GM19463 (cell line): ENCODE measurements around the gene PPP4R4.

Experiments used
- ATAC-seq: cut with Tn5 transposase; IDR thresholded peaks from one replicate; pipeline ENCODE4 v1.9.1; 2021; ENCODE audit warnings: mild to moderate bottlenecking, moderate library complexity; ENCODE audit not compliant: unreplicated experiment

The PPP4R4 gene

DNA sequence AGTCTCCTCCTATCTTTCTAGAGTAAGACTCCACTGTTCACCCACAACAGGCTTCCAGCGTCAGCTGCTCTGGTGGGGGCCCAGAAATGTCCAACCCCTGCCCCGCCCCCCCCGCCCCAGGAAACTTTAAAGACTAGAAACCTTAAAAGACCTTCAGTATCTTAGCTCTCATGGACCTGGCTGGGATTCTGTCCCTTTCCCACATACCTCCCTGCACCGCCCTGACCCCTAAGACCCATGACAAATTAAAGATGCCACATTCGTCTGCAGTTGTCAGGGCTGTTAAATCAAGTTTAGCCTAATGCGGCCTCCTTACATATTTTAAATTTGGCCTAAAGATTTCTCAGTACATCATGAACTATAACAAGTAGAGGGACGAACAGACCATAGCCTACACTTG lies 129.0 kb downstream of the PPP4R4 start:
- no peak for ATAC-seq

- ATAC-seq = no peak
These were observed 130.1 kb downstream of the PPP4R4 start for GRCh38 chr14:94304243-94304642.

DNA sequence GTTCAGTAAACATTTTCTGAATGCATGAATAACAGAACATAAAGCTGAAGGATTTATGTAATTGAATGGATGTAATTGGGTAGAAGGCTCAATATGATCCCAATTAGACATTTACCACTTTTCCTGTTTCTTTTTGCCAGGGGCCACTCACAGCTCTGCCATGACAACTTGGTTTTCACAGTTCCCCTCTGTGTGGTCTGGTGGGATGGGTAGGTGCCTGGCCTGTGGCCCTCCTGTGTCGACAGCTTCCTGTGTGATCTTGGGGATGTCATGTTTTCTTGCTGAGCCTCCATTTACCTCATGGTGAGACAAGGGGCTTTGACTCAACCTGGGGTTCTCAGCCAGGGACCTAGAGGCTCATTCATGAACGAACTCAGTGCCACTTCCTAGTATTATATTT lies 131.5 kb downstream of the PPP4R4 start:
- ATAC-seq = no peak

DNA sequence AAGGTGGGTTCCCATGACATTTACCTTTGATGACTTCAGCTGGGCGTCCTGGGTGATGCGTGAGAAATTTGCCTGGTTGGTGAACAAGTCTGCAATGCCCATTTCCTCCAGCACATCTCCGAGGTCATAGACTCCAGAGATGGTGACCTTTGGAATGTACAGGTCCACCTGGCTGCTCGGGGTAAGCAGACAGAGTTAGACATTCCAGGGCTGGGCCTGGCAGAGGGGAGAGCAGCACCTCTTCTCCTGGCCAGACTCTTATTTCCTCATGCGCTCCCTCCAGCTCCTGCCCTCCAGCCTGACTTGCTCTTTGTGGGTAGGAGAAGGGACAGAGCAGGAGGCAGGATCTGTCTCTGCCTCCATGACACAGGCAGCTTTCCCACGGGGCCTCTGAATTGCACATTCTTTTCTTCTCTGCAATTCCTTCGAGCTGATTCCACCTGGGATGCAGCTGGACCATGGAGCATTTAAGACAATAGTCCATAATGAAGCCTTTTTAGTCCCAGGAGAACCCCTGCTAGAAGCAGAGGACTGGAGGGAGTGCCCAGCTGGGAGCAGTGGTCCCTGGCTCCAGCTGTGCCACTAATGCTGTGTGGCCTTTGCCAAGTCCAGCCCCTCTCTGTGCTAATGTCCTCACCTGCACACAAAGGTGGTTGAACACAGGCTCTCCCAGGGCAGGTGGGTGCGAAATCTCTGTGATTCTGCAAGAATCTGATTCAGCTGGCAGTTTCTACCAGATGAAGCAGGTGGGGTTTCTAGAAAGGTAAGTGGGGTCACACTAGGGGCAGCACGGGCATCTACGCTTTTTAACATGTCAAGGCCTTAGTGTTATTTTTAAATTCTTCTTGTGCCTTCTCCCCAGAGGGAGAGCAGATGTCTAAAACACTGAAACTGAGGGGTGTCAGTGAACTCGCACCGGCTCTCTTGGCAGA lies 132.2 kb downstream of the PPP4R4 start:
- no peak for ATAC-seq

- no peak for ATAC-seq
These were observed 133.4 kb downstream of the PPP4R4 start for GRCh38 chr14:94307410-94307992.

GRCh38 chr14:94309721-94310120 lies 135.6 kb downstream of the PPP4R4 start:
- ATAC-seq = no peak

- no peak for ATAC-seq
These were observed 136.1 kb downstream of the PPP4R4 start for GRCh38 chr14:94310248-94310647.

GRCh38 chr14:94312481-94313246 lies 138.5 kb downstream of the PPP4R4 start:
- ATAC-seq = no peak

DNA sequence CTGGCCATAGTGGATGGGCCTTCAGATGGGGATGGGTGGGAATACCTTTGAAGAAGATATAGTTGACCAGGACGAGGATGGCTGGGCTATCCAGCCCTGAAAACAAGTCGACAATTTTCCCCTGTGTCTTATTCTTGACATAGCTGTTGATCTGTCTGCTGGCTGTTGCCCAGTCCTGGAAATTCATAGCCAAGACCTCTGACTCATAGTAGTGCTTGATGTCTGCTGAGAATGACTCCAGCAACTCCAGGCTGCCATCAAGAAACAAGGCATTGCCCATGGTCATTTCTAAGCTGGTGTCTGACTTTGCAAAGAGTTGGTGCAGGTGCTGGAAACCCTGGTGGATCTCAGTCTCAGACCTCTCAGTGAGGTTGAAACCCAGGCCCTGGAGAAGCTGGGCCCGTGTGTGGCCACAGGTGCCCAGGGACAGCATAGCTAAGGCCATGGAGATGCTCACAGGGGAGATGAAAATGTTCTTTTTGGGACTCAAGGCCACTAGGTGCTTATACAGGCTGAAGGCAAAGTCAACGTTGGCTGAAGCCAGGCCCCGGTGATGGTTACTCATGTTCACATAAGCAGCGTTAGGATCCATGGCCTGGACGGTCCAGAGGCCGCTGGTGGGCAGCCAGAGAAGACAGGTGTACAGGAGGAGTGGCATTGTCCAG lies 140.0 kb downstream of the PPP4R4 start:
- no peak for ATAC-seq

- ATAC-seq = no peak
These were observed 140.8 kb downstream of the PPP4R4 start for GRCh38 chr14:94314890-94315289.

DNA sequence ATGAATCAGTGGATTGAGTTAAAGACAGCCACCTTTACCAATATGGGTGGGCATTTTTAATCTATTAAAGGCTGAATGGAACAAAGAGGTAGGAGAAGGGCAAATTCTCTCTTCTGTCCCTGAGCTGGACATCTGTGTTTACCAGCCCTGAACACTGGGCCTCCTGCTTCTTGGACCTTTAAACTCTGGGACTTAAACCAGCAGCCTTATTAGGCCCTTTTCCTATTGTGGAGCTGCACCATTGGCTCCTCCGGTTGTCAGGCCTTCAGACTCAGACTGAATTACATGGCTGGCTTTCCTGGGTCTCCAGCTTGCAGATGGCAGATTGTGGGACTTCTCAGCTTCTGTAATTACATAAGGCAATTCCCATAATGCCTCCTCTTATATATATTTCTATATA lies 142.6 kb downstream of the PPP4R4 start:
- no peak for ATAC-seq

DNA sequence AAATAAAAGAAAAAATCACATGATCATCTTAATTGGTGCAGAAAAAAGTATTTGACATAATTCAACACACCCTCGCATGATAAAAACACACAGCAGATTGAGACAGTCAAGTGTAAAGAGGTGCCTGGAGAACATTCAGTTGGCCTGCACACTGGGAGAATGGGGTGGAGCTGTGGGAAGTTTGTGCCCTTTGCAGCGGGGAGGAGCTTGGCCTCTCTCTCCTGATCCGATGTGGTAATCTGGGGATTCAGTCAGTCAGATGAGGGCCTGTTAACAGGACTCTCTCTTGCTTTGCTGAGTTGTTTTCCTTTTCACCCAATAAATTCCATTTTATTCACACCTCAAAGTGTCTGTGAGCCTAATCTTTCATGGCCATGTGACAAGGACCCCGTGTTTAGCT lies 143.1 kb downstream of the PPP4R4 start:
- no peak for ATAC-seq

GRCh38 chr14:94320243-94320642 lies 146.1 kb downstream of the PPP4R4 start:
- no peak for ATAC-seq

DNA sequence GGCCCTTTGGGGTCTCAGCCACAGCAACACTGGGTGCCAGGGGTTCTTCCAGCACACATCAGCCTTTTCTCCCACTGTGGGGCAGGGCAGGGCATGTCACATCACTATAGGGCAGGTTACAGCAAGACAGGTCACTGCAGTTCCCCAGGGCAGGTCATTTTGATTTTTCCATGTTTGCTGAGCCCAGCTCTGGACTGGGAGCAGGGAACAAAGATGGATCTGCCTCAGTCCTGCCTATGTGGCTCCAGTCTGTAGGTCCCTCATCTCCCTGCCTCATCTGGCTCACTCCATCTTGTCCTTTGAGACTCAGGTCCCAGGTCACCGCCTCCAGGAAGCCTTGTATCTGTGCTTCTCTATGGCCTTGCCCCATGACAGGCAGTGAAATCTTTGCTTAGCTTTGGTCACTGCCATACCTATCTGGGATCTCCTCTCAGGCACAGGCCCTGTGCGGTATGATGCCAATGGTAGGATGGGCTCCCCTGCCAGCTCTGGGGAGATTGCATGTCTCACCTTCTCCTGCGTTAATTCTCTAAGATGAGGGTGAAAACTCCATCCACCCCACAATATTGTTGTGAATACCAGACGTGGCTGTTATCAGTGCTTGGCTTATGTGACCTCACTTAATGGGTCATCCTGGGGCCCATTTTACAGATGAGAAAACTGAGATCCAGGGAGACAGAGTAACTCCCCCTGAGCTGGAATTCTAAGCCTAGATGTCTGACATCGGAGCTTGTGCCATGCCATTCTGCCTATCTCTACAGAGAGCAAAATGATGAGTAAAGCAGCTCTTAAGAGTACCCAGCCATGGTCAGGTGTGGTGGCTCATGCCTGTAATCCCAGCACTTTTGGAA lies 147.5 kb downstream of the PPP4R4 start:
- no peak for ATAC-seq

GRCh38 chr14:94322648-94323570 lies 148.8 kb downstream of the PPP4R4 start, which contains the start of gene SERPINA6:
Gene SERPINA6, minus strand, starts transcription at chr14:94323336. Its CDS starts 8,688 bp downstream, at chr14:94314648.
- no peak for ATAC-seq

GRCh38 chr14:94328196-94328595 lies 154.1 kb downstream of the PPP4R4 start:
- ATAC-seq = no peak
